ACC112 (cell line): ENCODE results near the gene C11orf52.
"Not testable (repeated sequence)": the region's sequence is repeated elsewhere in the genome, so short reads cannot be mapped to it uniquely, and the experiment has no call there.

Source experiments
- H2AFZ ChIP-seq: fragments of 200-600 bp; sonication (generic); one replicate; pipeline ENCODE4 v1.6.0; 2017; ENCODE audit warnings: antibody characterized with exemption, low read length; ENCODE audit not compliant: unreplicated experiment
- H3K27ac ChIP-seq: fragments of 200-600 bp; sonication (generic); 2 replicates; pipeline ENCODE4 v1.5.1; 2014; ENCODE audit warnings: low read depth, mild to moderate bottlenecking, antibody characterized with exemption, low read length, moderate library complexity
- H3K27me3 ChIP-seq: fragments of 200-600 bp; sonication (generic); 2 replicates; pipeline ENCODE4 v1.6.1; 2014; ENCODE audit warnings: mild to moderate bottlenecking, antibody characterized with exemption, low read length, moderate library complexity, mixed read lengths; ENCODE audit not compliant: insufficient read depth
- H3K36me3 ChIP-seq: fragments of 200-600 bp; sonication (generic); 2 replicates; pipeline ENCODE4 v1.6.1; 2016; ENCODE audit warnings: mild to moderate bottlenecking, antibody characterized with exemption, low read length, moderate library complexity, mixed read lengths; ENCODE audit not compliant: insufficient read depth
- H3K4me1 ChIP-seq: fragments of 200-600 bp; sonication (generic); one replicate; pipeline ENCODE4 v1.6.1; 2016; ENCODE audit warnings: low read length, mixed read lengths; ENCODE audit not compliant: insufficient read depth, unreplicated experiment, control insufficient read depth
- H3K4me3 ChIP-seq: fragments of 200-600 bp; sonication (generic); 2 replicates; pipeline ENCODE4 v1.5.1; 2014; ENCODE audit warnings: mild to moderate bottlenecking, low read depth, low read length
- H3K79me2 ChIP-seq: fragments of 200-600 bp; sonication (generic); one replicate; pipeline ENCODE4 v1.6.0; 2016; ENCODE audit warnings: low read length; ENCODE audit not compliant: control insufficient read depth, unreplicated experiment, insufficient read depth

Gene C11orf52

GRCh38 chr11:111925953-111926352 lies 7.2 kb downstream of the C11orf52 start:
- Histone ChIP-seq H3K27ac (no peak overlapping the region), H3K4me3 (peak overlapping the region; percentile 77), H3K79me2 (no peaks in the 10 kb centered on the region), H3K27me3 (no peaks in the 10 kb centered on the region), H3K4me1 (peaks cover 40% of the 10 kb centered on the region), H3K36me3 (no peaks in the 10 kb centered on the region), H2AFZ (no peak overlapping the region)

GRCh38 chr11:111926505-111927391 lies 8.0 kb downstream of the C11orf52 start:
- Histone ChIP-seq H3K27ac (peak overlapping the region; percentile 69), H3K27me3 (no peaks in the 10 kb centered on the region), H3K36me3 (no peaks in the 10 kb centered on the region), H3K4me1 (peaks cover 35% of the 10 kb centered on the region), H3K79me2 (no peaks in the 10 kb centered on the region), H2AFZ (peak overlapping the region; percentile 89), H3K4me3 (peak overlapping the region; percentile 77)

DNA sequence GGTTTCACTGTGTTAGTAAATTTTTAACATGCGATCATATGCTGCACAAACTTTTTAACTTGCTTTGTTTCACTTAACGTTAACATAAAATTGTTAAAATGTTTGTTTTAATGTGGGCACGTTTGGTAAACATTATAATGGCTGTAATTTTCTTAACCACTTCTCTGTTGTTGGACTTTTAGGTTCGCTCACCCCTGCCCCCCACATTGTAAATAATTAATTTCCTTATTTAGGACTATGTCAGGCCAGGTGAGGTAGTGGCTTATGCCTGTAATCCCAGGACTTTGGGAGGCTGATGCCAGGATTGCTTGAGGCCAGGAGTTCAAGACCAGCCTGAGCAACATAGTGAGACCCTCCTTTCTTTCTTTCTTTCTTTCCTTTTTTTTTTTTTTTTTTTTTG lies 11.8 kb downstream of the C11orf52 start:
- no peak overlapping the region for H3K4me3 ChIP-seq

DNA sequence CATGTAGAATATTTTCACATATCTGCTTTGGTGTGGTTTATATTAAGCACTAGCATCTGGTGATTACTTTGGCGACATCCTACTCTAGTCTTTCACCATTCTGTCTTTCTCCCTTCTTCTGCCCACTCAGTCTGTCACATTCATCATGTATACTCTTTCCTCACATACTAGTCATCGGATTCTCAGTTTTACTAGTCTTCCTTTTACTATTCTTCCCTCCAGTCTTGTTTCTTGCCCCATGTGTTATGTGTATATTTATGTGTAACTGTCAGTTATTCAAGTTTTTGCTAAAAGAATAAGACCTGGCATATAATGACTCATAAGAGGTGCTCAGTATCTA lies 13.9 kb downstream of the C11orf52 start:
- Histone ChIP-seq H3K4me3 (no peak overlapping the region), H2AFZ (no peak overlapping the region), H3K79me2 (peaks cover 9% of the 10 kb centered on the region), H3K4me1 (peaks cover 30% of the 10 kb centered on the region), H3K27me3 (no peaks in the 10 kb centered on the region), H3K36me3 (no peaks in the 10 kb centered on the region), H3K27ac (0 out of 2 replicates have a peak overlapping the region, but pooled peaks have one; percentile 6)

More for the DNA sequence above, 11.8 kb downstream of the C11orf52 start:
- H3K79me2 ChIP-seq, result peaks cover 4% of the 10 kb centered on the region
- H3K4me1 ChIP-seq, result peaks cover 28% of the 10 kb centered on the region
- H3K27ac ChIP-seq, result no peak overlapping the region
- H2AFZ ChIP-seq, result no peak overlapping the region
- H3K27me3 ChIP-seq, result no peaks in the 10 kb centered on the region
- H3K36me3 ChIP-seq, result no peaks in the 10 kb centered on the region

DNA sequence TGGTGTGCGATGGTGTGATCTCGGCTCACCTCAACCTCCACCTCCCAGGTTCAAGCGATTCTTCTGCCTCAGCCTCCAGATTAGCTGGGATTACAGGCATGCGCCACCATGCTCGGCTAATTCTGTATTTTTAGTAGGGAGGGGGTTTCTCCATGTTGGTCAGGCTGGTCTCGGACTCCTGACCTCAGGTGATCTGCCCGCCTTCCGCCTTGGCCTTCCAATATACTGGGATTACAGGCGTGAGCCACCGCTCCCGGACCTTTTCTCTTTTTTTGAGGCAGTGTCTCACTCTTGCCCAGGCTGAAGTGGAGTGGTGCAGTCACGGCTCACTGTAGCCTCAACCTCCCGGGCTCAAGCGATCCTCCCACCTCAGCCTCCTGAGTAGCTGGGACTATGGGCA lies 14.5 kb downstream of the C11orf52 start:
- not testable (repeated sequence) for H3K36me3 ChIP-seq

DNA sequence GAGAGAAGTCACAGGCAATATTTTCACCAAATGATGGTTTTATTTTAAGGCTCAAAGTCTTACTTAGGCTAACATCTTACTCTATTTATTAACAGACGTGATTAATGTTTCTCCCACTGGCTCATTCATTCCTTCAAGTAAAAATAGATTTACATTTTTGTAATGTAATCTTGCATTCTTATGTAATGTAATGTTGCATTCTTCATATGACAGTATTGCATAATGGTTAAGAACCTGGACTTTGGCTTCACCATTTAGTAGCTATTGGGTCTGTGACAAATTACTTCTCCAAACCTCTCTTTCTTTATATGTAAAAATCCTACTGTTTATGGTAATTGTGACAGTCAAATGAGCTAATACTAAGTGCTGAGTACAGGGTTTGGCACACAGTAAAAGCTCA lies 15.2 kb downstream of the C11orf52 start:
- no peaks in the 10 kb centered on the region for H3K27me3 ChIP-seq
- no peaks in the 10 kb centered on the region for H3K36me3 ChIP-seq
- H3K4me3 ChIP-seq, result no peak overlapping the region
- peaks cover 42% of the 10 kb centered on the region for H3K4me1 ChIP-seq
- H2AFZ ChIP-seq, result no peak overlapping the region
- peaks cover 15% of the 10 kb centered on the region for H3K79me2 ChIP-seq
- H3K27ac ChIP-seq, result no peak overlapping the region

More for the DNA sequence above, 14.5 kb downstream of the C11orf52 start:
- not testable (repeated sequence) for H2AFZ ChIP-seq, H3K4me3 ChIP-seq, H3K27ac ChIP-seq, H3K27me3 ChIP-seq
- Histone ChIP-seq H3K79me2 (peaks cover 15% of the 10 kb centered on the region), H3K4me1 (peaks cover 36% of the 10 kb centered on the region)

- no peak overlapping the region for H3K4me3 ChIP-seq
- no peaks in the 10 kb centered on the region for H3K27me3 ChIP-seq
- H3K27ac ChIP-seq, result peak overlapping the region; percentile 38; the same call in 1 of the 2 replicates
- peaks cover 46% of the 10 kb centered on the region for H3K4me1 ChIP-seq
- H3K79me2 ChIP-seq, result peaks cover 15% of the 10 kb centered on the region
- no peak overlapping the region for H2AFZ ChIP-seq
- H3K36me3 ChIP-seq, result no peaks in the 10 kb centered on the region
Observed at GRCh38 chr11:111934306-111934705, 15.6 kb downstream of the C11orf52 start.

GRCh38 chr11:111935317-111936039 lies 16.8 kb downstream of the C11orf52 start:
- no peaks in the 10 kb centered on the region for H3K36me3 ChIP-seq
- H3K4me3 ChIP-seq, result peak overlapping the region; percentile 83
- no peak overlapping the region for H2AFZ ChIP-seq
- H3K27ac ChIP-seq, result peak overlapping the region; percentile 85
- H3K79me2 ChIP-seq, result peaks cover 21% of the 10 kb centered on the region
- H3K4me1 ChIP-seq, result peaks cover 58% of the 10 kb centered on the region
- H3K27me3 ChIP-seq, result no peaks in the 10 kb centered on the region

- peak overlapping the region; percentile 85 for H3K27ac ChIP-seq
- no peak overlapping the region for H2AFZ ChIP-seq
- no peaks in the 10 kb centered on the region for H3K36me3 ChIP-seq
- peak overlapping the region; percentile 83 for H3K4me3 ChIP-seq
- H3K27me3 ChIP-seq, result no peaks in the 10 kb centered on the region
- peaks cover 58% of the 10 kb centered on the region for H3K4me1 ChIP-seq
- H3K79me2 ChIP-seq, result peaks cover 23% of the 10 kb centered on the region
Observed at GRCh38 chr11:111936040-111936540, 17.4 kb downstream of the C11orf52 start.

- H3K27me3 ChIP-seq, result no peaks in the 10 kb centered on the region
- H3K79me2 ChIP-seq, result peaks cover 23% of the 10 kb centered on the region
- H3K27ac ChIP-seq, result peak overlapping the region; percentile 85
- no peaks in the 10 kb centered on the region for H3K36me3 ChIP-seq
- H3K4me3 ChIP-seq, result peak overlapping the region; percentile 83
- peaks cover 66% of the 10 kb centered on the region for H3K4me1 ChIP-seq
- peak overlapping the region; percentile 74 for H2AFZ ChIP-seq
Observed at GRCh38 chr11:111937461-111937769, 18.7 kb downstream of the C11orf52 start.
